CD8-positive, alpha-beta memory T cell (primary cell): ENCODE measurements around the gene GFI1B. TPM values are rescaled to one million over a fixed set of nuclear protein-coding genes. Genes with fewer than 3 reads are reported as not detected.

Experiments
- CTCF ChIA-PET: fragments of 350-600 bp; sonication (Branson Sonifier 250); formaldehyde crosslinking; loops from one replicate; lab custom pipeline; 2021; ENCODE audit warnings: antibody characterized with exemption; lab: Charles Lee
- POLR2A ChIA-PET: fragments of 350-600 bp; sonication (Branson Sonifier 250); formaldehyde crosslinking; loops from one replicate; lab custom pipeline; 2021; ENCODE audit warnings: antibody characterized with exemption; lab: Charles Lee
- DNase-seq, 5 donors: peaks; one replicate each; pipeline versions ENCODE4 v3.0.0 to v3.0.0-alpha.2; 2020 to 2022; ENCODE audit warnings: mixed read lengths in 1 of 5
- H3K27ac ChIP-seq: one replicate; pipeline ENCODE4 v1.7.0; 2013; ENCODE audit warnings: low read depth, mild to moderate bottlenecking, low read length, moderate library complexity
- H3K27me3 ChIP-seq: 2 replicates; pipeline ENCODE4 v1.7.0; 2013; ENCODE audit warnings: low read length, mild to moderate bottlenecking; ENCODE audit not compliant: insufficient read depth, poor library complexity, severe bottlenecking
- H3K36me3 ChIP-seq: 2 replicates; pipeline ENCODE4 v1.7.0; 2013; ENCODE audit warnings: mild to moderate bottlenecking, low read length, moderate library complexity; ENCODE audit not compliant: insufficient read depth
- H3K4me1 ChIP-seq: 2 replicates; pipeline ENCODE4 v1.7.0; 2013; ENCODE audit warnings: mild to moderate bottlenecking, low read length, moderate library complexity; ENCODE audit not compliant: insufficient read depth
- H3K4me3 ChIP-seq: 2 replicates; pipeline ENCODE4 v1.7.0; 2013; ENCODE audit warnings: mild to moderate bottlenecking, low read length
- H3K9me3 ChIP-seq: 2 replicates; pipeline ENCODE4 v1.7.0; 2013; ENCODE audit warnings: mild to moderate bottlenecking, low read length
- H3K27ac Mint-ChIP-seq, 8 donors: one replicate each; pipeline ENCODE4 v1.8.0; 2020 to 2021; ENCODE audit warnings: mixed read lengths in 8 of 8, mild to moderate bottlenecking in 6 of 8, inconsistent platforms in 3 of 8, moderate library complexity in 3 of 8
- H3K27me3 Mint-ChIP-seq, 2 donors: one replicate each; pipeline ENCODE4 v1.8.0; 2020 to 2021; ENCODE audit warnings: mixed read lengths in 2 of 2, mild to moderate bottlenecking in 1 of 2, moderate library complexity in 1 of 2
- H3K36me3 Mint-ChIP-seq, 3 donors: one replicate each; pipeline ENCODE4 v1.8.0; 2020 to 2021; ENCODE audit warnings: mixed read lengths in 3 of 3, inconsistent platforms in 1 of 3, mild to moderate bottlenecking in 1 of 3
- H3K4me1 Mint-ChIP-seq, 3 donors: one replicate each; pipeline ENCODE4 v1.8.0; 2020 to 2021; ENCODE audit warnings: mixed read lengths in 3 of 3, inconsistent platforms in 1 of 3, mild to moderate bottlenecking in 1 of 3
- H3K4me3 Mint-ChIP-seq, 7 donors: one replicate each; pipeline ENCODE4 v1.8.0; 2020 to 2021; ENCODE audit warnings: mixed read lengths in 7 of 7, mild to moderate bottlenecking in 6 of 7, moderate library complexity in 4 of 7, inconsistent platforms in 2 of 7
- H3K9me3 Mint-ChIP-seq, 5 donors: one replicate each; pipeline ENCODE4 v1.8.0; 2020 to 2022; ENCODE audit warnings: mixed read lengths in 5 of 5, mild to moderate bottlenecking in 3 of 5, moderate library complexity in 2 of 5, inconsistent platforms in 1 of 5
- polyA plus RNA-seq: library from polyadenylated mRNA; unstranded; fragments of 300-500 nt; fragmentation: Illumina TruSeq; gene quantifications from one replicate; pipeline ENCODE4 v1.2.3, GENCODE V29; 2021
- total RNA-seq, 2 experiments: library from RNA; stranded (reverse); gene quantifications; one replicate each; pipeline ENCODE4 v1.2.3, GENCODE V29; 2021

Gene GFI1B
- total and polyA plus RNA-seq, 3 experiments from 2014 or later = not detected

DNA sequence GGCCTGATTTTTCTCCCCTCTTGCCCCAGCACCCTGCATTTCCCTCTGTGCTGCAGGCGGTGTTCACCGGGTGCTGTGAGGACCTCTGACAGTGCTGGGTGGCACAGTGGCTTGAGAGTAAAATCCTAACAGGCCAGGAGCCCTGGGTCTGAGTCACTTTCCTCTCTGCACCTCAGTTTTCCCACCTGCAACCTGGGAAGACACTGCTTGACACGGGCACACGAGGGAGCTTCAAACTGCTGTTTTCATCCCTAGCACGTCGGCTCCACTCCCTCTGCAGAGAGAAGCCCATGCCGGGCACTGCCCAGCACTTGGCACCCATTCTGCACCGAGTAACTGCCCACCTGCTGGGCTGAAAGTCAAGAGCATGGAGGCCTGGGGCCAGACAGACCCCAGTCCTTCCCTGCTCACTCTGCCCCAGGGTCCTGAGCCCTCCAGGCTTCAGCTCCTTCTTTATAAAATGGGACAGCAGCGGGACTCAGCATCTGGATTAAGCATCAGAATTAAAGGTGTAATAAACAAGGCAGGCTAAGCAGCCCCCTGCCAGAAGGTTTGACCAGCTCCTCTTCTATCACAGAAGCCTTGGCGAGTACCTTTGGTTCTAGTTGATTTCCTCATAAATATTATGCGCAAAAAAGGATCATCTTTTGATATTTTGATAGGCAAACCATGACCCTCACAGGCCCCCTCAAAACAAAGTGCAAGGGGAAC lies 5.2 kb downstream of the GFI1B start:
- H3K27ac ChIP-seq = peak overlapping the region; percentile 59
- Mint-ChIP-seq H3K27ac (no peak overlapping the region), H3K4me3 (no peak overlapping the region), H3K4me1 (peaks cover 0 to 1% (median 1%) of the 10 kb centered on the region in 3 donors), H3K27me3 (peaks cover 51 to 57% of the 10 kb centered on the region in 2 donors), H3K9me3 (no peaks in the 10 kb centered on the region), H3K36me3 (no peaks in the 10 kb centered on the region)
- no peaks in the 10 kb centered on the region for H3K36me3 ChIP-seq
- no peaks in the 10 kb centered on the region for H3K9me3 ChIP-seq
- peaks cover 16% of the 10 kb centered on the region for H3K27me3 ChIP-seq
- H3K4me1 ChIP-seq = no peaks in the 10 kb centered on the region
- no peak for DNase-seq
- POLR2A ChIA-PET = no interaction called here
- CTCF ChIA-PET = no interaction called here
- H3K4me3 ChIP-seq = no peak overlapping the region

DNA sequence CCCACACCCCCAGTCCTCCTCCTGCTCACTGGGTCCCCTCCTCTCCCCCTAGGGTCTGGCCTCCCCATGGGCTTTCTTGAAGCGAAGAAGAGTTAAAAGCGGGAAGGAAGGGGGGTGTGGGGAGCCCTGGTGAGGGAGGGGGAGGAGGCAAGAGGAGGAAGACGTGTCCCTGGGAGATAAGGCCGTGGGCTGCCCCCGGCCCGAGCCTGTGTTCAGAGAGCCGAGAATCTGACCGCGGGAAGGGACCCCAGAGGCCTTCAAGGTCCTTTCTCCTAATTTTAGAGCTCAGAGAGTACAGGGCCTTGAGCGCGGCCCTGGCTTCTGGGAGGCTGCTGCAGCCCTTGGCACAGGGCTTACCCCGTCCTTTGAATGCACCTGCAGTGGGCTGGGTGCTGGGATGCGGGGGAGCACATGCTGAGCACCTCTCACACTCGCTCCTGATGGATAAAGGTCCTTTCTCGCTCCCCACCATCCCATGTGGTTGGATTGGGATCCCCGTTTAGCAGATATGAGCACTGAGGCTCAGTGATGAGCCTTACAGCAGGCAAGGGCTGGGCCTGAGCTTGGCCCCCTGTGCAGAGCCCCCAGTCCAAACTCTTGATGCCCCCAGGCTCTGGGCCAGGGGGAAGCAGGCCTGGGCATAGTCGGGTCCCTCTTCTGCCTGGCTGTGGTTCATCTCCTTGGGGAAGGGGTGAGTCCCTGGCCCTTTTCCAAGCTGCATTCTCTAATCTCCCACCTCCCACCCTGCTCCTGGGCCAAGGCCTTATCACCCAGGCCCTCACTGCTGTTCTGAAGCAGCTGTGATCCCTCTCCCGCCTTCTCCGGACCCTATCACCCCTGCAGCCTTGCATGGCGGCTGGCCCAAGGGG lies 5.9 kb downstream of the GFI1B start:
- POLR2A ChIA-PET = no interaction called here
- Mint-ChIP-seq H3K27ac (no peak overlapping the region), H3K36me3 (no peaks in the 10 kb centered on the region), H3K4me1 (no peaks in the 10 kb centered on the region), H3K9me3 (no peaks in the 10 kb centered on the region), H3K4me3 (no peak overlapping the region), H3K27me3 (peaks cover 44 to 56% of the 10 kb centered on the region in 2 donors)
- CTCF ChIA-PET = interaction anchor here (0.6 kb wide), 1 partner anchor 37 kb away, joined by 3 read pairs; no protein-coding TSS in a partner anchor
- H3K4me3 ChIP-seq = no peak overlapping the region
- no peaks in the 10 kb centered on the region for H3K36me3 ChIP-seq
- H3K4me1 ChIP-seq = no peaks in the 10 kb centered on the region
- H3K27me3 ChIP-seq = peaks cover 8% of the 10 kb centered on the region
- H3K9me3 ChIP-seq = no peaks in the 10 kb centered on the region
- H3K27ac ChIP-seq = peak overlapping the region; percentile 54
- no peak for DNase-seq

DNA sequence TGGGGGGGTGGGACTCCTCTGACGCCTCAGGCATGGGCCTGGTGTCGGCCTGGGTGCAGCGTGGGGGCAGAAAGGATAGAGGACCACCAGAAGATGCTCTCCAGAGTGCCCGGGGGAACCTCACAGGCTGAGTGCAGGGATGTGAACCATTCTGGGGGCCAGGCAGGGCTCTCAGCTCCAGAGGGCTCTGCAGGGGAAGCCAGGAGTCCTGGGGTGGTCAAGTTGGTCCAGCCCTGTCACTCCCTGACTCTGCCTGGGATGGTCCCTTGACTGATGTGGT lies 6.5 kb downstream of the GFI1B start:
- Mint-ChIP-seq H3K4me1 (no peaks in the 10 kb centered on the region), H3K9me3 (no peaks in the 10 kb centered on the region), H3K27ac (no peak overlapping the region), H3K36me3 (peaks cover 0 to under 1% (median 0%) of the 10 kb centered on the region in 3 donors), H3K27me3 (peaks cover 40 to 52% of the 10 kb centered on the region in 2 donors), H3K4me3 (no peak overlapping the region)
- Histone ChIP-seq H3K9me3 (no peaks in the 10 kb centered on the region), H3K27ac (peak overlapping the region; percentile 39), H3K36me3 (no peaks in the 10 kb centered on the region), H3K4me1 (no peaks in the 10 kb centered on the region), H3K4me3 (no peak overlapping the region), H3K27me3 (peaks cover 4% of the 10 kb centered on the region)
- ChIA-PET CTCF (interaction anchor here (0.6 kb wide), 1 partner anchor 37 kb away, joined by 3 read pairs; no protein-coding TSS in a partner anchor), POLR2A (no interaction called here)
- no peak for DNase-seq

DNA sequence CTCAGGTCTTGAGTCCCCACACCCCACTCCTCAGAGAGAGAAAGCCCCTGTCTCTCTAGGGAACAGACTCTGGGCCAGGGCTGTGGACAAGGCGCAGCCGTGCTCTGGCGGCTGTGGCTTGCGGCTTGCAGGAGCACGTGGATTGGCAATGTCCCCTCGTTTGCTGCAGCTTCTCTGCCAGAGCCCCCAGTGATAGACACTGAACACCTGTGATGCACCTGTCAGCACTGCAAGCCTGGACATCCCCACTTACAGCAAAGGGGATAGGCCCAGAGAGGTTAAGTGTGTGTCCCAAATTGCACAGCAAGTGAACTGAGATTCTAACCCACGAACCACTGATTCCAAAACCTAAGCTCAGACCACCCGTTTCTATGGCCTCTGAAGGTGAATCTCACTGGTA lies 7.0 kb downstream of the GFI1B start:
- no peaks in the 10 kb centered on the region for H3K9me3 Mint-ChIP-seq
- no peaks in the 10 kb centered on the region for H3K4me1 Mint-ChIP-seq
- ChIA-PET POLR2A (no interaction called here), CTCF (no interaction called here)
- H3K27me3 Mint-ChIP-seq = peaks cover 37 to 53% of the 10 kb centered on the region in 2 donors
- no peak overlapping the region for H3K27ac Mint-ChIP-seq
- Histone ChIP-seq H3K27me3 (peaks cover 2% of the 10 kb centered on the region), H3K9me3 (no peaks in the 10 kb centered on the region), H3K36me3 (no peaks in the 10 kb centered on the region), H3K4me3 (no peak overlapping the region), H3K27ac (peak overlapping the region; percentile 39), H3K4me1 (no peaks in the 10 kb centered on the region)
- H3K4me3 Mint-ChIP-seq = no peak overlapping the region
- peaks cover 0 to 2% (median 0%) of the 10 kb centered on the region in 3 donors for H3K36me3 Mint-ChIP-seq
- DNase-seq = no peak

DNA sequence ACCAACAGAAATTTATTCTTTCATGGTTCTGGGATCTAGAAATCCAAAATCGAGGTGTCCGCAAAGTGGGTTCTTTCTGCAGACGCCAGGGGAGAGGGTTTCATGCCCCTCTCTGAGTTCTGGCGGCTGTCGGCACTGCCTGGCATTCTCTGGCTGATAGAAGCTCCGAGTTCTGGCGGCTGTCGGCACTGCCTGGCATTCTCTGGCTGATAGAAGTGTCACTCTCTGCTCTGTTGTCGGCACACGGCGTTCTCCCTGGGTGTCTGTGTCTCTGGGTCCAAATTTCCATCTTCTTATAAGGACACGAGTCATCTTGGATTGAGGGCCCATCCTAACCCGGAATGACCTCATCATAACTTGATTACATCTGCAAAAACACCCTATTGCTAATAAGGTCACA lies 7.6 kb downstream of the GFI1B start:
- H3K27ac Mint-ChIP-seq = no peak overlapping the region

GRCh38 chr9:132986640-132987620 lies 8.4 kb downstream of the GFI1B start:
- H3K9me3 Mint-ChIP-seq = no peaks in the 10 kb centered on the region

More for the DNA sequence above, 7.6 kb downstream of the GFI1B start:
- H3K9me3 ChIP-seq = no peaks in the 10 kb centered on the region
- no peak overlapping the region for H3K27ac ChIP-seq
- H3K4me1 Mint-ChIP-seq = no peaks in the 10 kb centered on the region
- no peaks in the 10 kb centered on the region for H3K27me3 ChIP-seq
- CTCF ChIA-PET = no interaction called here
- peaks cover 0 to 2% (median 0%) of the 10 kb centered on the region in 3 donors for H3K36me3 Mint-ChIP-seq
- no peaks in the 10 kb centered on the region for H3K9me3 Mint-ChIP-seq
- peaks cover 34 to 47% of the 10 kb centered on the region in 2 donors for H3K27me3 Mint-ChIP-seq
- no peak overlapping the region for H3K4me3 Mint-ChIP-seq
- POLR2A ChIA-PET = no interaction called here
- H3K4me1 ChIP-seq = no peaks in the 10 kb centered on the region
- no peak overlapping the region for H3K4me3 ChIP-seq
- H3K36me3 ChIP-seq = no peaks in the 10 kb centered on the region
- no peak for DNase-seq

GRCh38 chr9:132988244-132989013 lies 9.9 kb downstream of the GFI1B start:
- H3K9me3 Mint-ChIP-seq = no peaks in the 10 kb centered on the region
- H3K36me3 Mint-ChIP-seq = peaks cover 0 to 2% (median 0%) of the 10 kb centered on the region in 3 donors
- H3K4me3 Mint-ChIP-seq = no peak overlapping the region
- H3K27ac Mint-ChIP-seq = peak overlapping the region in 1 of 8 donors; percentile 23
- Histone ChIP-seq H3K27me3 (no peaks in the 10 kb centered on the region), H3K27ac (no peak overlapping the region), H3K4me1 (no peaks in the 10 kb centered on the region), H3K36me3 (no peaks in the 10 kb centered on the region), H3K4me3 (no peak overlapping the region), H3K9me3 (no peaks in the 10 kb centered on the region)
- H3K27me3 Mint-ChIP-seq = peaks cover 26 to 53% of the 10 kb centered on the region in 2 donors
- H3K4me1 Mint-ChIP-seq = peaks cover 0 to 3% (median 0%) of the 10 kb centered on the region in 3 donors
- CTCF ChIA-PET = no interaction called here
- DNase-seq = no peak
- POLR2A ChIA-PET = no interaction called here

More at GRCh38 chr9:132986640-132987620, 8.4 kb downstream of the GFI1B start:
- H3K4me1 Mint-ChIP-seq = peaks cover 0 to under 1% (median 0%) of the 10 kb centered on the region in 3 donors
- no peaks in the 10 kb centered on the region for H3K4me1 ChIP-seq
- no peaks in the 10 kb centered on the region for H3K36me3 ChIP-seq
- no peaks in the 10 kb centered on the region for H3K9me3 ChIP-seq
- no peak overlapping the region for H3K4me3 Mint-ChIP-seq
- ChIA-PET POLR2A (no interaction called here), CTCF (no interaction called here)
- H3K27ac ChIP-seq = no peak overlapping the region
- no peak for DNase-seq
- peaks cover 0 to 2% (median 0%) of the 10 kb centered on the region in 3 donors for H3K36me3 Mint-ChIP-seq
- H3K27me3 Mint-ChIP-seq = peaks cover 28 to 45% of the 10 kb centered on the region in 2 donors
- no peak overlapping the region for H3K27ac Mint-ChIP-seq
- H3K4me3 ChIP-seq = no peak overlapping the region
- no peaks in the 10 kb centered on the region for H3K27me3 ChIP-seq
